IPS DF 4.7 (cell line): ENCODE results near the gene NPTN.
"Not testable (repeated sequence)": the region's sequence is repeated elsewhere in the genome, so short reads cannot be mapped to it uniquely, and the experiment has no call there.

Source experiments
- DNase-seq: peaks from one replicate; pipeline ENCODE4 v3.0.0-alpha.2; 2013; ENCODE audit warnings: low spot score; ENCODE audit errors: extremely low read depth

Gene NPTN

GRCh38 chr15:73601451-73602445 lies 31.4 kb downstream of the NPTN start:
- no peak for DNase-seq

DNA sequence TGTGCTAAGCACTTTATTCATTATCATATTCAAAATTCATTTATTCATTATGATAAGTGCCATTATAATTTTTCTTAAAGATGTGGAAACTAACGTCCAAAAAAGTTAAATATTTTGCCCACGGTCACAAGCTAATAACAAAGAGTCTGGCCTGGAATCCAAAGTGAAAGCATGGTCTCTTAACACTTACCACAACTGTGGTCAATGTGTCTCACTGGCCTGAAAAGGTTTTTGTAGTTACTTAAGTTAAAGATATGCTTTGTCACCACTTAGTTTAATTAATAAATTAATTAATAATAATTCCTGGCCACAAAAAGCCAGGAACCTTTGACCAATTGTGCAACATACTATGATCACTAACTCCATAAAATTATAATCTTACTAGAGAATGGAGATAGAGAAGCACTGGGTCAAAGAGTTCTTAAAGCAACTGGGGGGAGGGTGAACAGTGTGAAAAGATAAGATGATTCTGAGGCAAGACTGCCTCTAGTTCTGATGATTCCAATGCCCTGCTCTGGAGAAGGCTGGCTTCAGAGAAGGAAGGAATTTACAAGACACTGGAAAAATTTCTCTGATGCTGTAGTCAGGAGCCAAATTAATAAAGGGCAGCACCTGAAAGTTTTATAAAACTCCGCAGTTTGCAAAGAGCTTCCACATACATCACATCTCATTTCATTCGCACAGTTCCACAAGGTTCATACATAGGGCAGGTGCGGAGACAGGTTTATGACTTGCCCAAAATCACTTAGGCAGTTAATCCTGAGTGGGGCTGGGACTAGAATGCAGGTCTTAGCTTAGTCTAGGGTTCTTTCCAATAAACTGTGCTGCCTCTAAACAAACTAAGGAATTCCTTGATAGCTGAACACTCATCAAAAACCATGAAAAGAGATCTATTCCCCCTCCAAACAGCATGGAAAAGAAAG lies 32.5 kb downstream of the NPTN start:
- no peak for DNase-seq

DNA sequence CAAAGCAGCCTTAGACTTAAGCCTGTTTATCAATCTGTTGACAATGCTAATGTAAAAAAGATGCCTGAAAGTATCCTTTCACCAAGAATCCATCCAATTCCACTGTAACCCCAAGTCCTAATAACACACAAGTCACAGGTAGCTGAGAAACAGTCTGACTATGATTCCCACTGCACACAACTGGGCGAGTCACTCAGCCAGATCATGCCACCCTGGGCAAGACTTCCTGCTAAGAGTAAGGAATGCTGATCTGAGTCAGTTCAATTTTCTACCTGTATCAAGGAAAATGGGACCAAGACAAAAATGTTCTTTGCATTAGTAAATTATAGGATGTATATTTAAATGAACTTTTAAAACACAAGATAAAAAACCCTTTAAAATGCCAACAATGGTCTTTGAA lies 33.3 kb downstream of the NPTN start:
- DNase-seq: no peak

- no peak for DNase-seq
Observed at GRCh38 chr15:73598530-73599160, 34.5 kb downstream of the NPTN start.

GRCh38 chr15:73597036-73597638 lies 36.1 kb downstream of the NPTN start:
- DNase-seq: no peak

- no peak for DNase-seq
Observed at GRCh38 chr15:73596174-73596573, 37.0 kb downstream of the NPTN start.

DNA sequence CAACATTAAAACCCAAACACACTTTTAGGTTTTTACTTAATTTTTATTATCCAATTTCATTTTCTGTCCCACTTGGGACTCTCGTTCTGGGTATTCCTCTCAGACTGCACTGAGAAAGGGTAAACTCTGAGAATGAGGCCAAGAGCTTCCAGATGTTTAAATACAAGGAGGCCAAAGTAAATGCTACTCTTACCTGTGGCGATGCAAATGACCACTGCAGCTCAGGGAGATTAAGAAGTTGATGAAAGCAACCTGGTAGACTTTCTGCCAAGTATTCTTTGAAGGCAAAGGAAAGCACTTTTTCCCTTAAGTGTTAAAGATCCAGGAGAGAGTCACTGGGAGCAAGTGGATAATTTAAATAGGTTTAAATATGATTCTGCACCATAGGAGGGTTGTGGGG lies 39.1 kb downstream of the NPTN start:
- no peak for DNase-seq

GRCh38 chr15:73593304-73594074 lies 39.7 kb downstream of the NPTN start:
- no peak for DNase-seq

GRCh38 chr15:73590263-73590662 lies 42.9 kb downstream of the NPTN start:
- DNase-seq: no peak

DNA sequence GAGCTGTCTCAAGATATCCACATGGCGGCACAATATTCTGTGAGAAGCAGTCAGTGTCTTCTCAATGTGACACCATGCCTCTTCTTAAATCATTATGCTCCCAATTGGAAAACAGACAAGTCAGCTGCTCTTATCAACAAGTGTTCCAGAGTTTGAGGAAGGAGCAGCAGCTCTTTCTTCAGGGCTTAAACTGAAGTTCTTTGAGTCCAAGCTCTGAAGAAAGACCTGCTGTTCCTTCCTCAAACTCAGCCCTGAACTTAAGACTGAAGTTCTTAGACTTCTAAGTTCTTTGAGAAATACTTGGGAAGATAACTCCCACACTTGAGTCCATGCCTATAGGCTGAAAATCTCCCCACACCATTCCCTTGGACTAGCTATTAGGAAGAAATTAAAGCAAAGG lies 43.4 kb downstream of the NPTN start:
- no peak for DNase-seq

DNA sequence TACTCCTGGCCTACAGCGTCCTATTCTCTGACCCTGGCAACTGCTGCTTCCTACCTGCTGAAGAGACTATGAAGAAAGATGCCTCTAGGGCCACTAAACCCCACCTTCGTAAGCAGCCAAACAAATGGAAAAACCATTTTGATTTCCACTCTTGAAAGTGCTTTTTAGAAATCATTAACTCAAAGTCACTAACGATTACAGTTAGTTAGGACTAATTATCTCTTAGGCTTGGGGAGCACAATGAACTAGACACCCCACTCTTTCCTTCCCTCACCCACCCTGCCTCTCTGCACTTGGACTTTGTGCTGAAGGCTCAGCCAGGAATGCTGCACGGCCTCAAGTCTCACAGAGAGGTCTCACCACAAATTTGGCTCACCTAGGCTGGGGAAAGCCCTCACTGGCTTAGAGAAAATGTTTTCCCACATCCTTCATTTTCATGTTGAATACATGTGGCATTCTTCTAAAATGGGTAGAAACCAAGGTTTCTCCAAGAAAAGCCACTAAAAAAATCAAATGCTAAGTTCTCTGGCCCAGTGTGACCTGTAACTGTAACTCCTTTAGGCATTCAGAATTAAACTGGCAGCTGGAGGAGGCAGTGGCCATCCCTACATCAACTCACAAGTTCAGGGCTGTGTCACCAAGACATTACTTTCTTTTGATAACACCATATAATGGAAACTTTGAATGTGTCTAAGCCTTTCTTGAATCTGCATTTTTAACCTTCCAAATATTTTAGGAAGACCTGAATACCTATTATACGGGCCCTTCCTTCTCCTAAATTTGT lies 47.1 kb downstream of the NPTN start:
- no peak for DNase-seq

GRCh38 chr15:73584699-73585420 lies 48.3 kb downstream of the NPTN start:
- DNase-seq: no peak

GRCh38 chr15:73583544-73583943 lies 49.6 kb downstream of the NPTN start:
- no peak for DNase-seq

DNA sequence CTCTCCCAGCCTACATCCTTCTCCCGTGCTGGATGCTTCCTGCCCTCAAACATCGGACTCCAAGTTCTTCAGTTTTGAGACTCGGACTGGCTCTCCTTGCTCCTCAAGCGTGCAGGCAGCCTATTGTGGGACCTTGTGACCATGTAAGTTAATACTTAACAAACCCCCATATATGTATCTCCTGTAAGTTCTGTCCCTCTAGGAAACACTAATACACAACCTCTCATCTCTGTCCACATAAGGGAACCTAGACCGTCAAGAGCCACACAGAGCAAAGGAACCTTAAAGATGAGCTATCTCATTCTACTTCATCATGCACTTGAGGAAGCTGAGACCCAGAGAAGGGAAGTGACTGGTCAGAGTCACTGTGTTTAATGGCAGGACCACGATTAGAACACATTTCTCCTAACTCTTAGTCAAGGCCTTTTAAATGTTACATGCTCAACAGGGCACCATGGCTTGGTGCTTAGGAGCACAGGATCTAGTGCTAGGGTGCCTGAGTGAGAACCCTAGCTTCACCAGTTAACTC lies 50.3 kb downstream of the NPTN start:
- DNase-seq: no peak

DNA sequence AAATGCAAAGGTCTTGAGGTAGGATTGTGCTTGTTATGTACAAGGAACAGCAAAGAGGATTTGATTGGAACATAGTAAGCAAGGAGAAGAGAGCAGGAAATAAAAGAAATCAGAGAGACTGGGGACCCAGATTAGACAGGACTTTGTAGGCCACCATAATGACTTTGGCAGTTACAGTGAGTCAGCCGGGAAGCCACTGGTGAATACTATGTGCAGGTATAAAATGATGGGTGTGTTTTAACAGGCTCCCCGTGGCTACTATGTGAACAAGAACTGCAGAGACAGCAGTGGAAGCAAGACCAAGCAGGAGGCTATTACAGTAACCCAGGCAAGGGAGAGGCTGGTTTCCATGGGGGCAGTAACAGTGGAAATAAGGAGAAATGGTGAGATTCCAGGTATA lies 55.2 kb downstream of the NPTN start:
- no peak for DNase-seq

DNA sequence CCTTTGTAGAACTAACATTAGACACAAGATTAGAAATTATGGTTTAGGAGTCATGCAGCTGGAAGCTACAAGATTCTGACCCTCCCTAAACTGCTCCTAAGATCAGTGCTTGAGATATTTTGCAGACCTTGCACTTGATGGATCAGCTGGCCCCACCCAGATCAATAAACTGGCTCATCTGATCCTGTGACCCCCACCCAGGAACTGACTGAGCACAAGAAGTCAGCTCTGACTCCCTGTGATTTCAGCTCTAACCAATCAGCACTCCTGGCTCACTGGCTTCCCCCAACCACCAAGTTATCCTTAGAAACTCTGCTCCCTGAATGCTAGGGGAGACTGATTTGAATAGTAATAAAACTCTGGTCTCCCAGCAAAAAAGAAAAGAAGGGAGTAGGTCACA lies 55.6 kb downstream of the NPTN start:
- not testable (repeated sequence) for DNase-seq

DNA sequence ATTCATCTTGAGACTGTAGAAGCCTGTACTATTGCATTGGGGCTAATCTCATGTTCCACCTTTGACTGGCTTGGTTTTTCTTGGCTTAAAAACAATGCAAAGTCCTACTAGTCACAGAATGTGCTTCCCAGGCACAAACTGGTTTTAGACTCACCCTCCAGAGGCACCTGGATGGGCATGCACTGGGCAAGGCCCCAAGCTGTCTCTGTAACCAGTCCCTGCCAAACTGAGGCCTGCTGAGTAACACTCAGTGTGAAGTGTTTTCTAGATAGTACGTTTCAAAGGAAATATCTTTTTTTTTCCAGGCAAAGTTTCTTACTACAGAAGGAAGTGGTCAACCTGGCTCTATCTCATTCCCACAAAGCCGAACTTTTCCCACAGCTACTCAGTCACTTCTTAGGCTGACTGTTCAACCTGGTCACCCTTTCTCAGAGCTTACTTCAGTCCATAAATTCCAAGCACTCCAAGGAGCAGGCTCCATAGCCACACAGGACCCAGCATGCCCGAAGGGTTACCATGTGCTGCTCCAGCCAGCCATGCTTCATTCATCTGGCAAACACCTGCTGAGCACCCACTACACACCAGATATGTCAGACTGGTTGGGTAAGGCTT lies 57.4 kb downstream of the NPTN start:
- DNase-seq: no peak

DNA sequence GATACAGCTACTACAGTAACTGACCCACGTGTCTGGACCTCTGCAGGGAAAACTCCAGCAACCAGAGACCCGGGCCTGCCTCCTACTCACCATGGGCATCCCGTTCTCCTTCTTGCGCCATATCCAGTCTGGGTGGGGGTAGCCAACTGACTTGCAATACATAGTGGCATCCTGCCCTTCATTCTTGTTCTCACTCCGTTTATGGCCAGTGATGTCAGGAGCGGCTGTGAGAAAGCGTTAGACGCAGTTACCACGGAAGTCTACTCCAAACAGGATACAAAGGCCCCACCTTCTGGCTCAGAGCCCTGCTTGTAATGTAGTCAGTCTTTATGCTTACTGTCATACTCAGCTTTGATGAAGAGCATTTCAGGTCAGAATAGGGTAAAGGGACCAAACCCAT lies 59.6 kb downstream of the NPTN start:
- DNase-seq: no peak
